Colon (tissue), 2 donors: ENCODE data around the gene RCOR2.
"Not testable (repeated sequence)": the region's sequence is repeated elsewhere in the genome, so short reads cannot be mapped to it uniquely, and the experiment has no call there.

Experiments
- FAIRE-seq: peaks from 2 replicates; lab custom pipeline; 2012; peaks lifted over from hg19 to GRCh38; lab: Jason Lieb, UNC
- donor health status: control.
- donor health status: control.

RCOR2 gene

GRCh38 chr11:63877658-63878241 is 39.2 kb downstream of the RCOR2 start:
- no peak for FAIRE-seq

GRCh38 chr11:63876616-63877015 is 40.3 kb downstream of the RCOR2 start:
- no peak for FAIRE-seq

GRCh38 chr11:63875506-63876065 is 41.4 kb downstream of the RCOR2 start:
- FAIRE-seq = no peak

GRCh38 chr11:63874511-63874910 is 42.5 kb downstream of the RCOR2 start:
- FAIRE-seq = no peak

GRCh38 chr11:63873311-63873710 is 43.7 kb downstream of the RCOR2 start:
- no peak for FAIRE-seq

GRCh38 chr11:63872800-63873197 is 44.2 kb downstream of the RCOR2 start:
- FAIRE-seq = no peak

- no peak for FAIRE-seq
Observed at GRCh38 chr11:63871962-63872799, 44.8 kb downstream of the RCOR2 start.

- no peak for FAIRE-seq
Observed at GRCh38 chr11:63870351-63871140, 46.4 kb downstream of the RCOR2 start.

- no peak for FAIRE-seq
Observed at GRCh38 chr11:63869683-63870082, 47.3 kb downstream of the RCOR2 start.

GRCh38 chr11:63869171-63869591 is 47.8 kb downstream of the RCOR2 start:
- FAIRE-seq = no peak

- no peak for FAIRE-seq
Observed at GRCh38 chr11:63868399-63869064, 48.4 kb downstream of the RCOR2 start.

GRCh38 chr11:63867511-63867910 is 49.5 kb downstream of the RCOR2 start:
- FAIRE-seq = no peak

GRCh38 chr11:63866211-63866610 is 50.8 kb downstream of the RCOR2 start:
- no peak for FAIRE-seq

GRCh38 chr11:63863620-63864019 is 53.3 kb downstream of the RCOR2 start:
- FAIRE-seq = not testable (repeated sequence)

- FAIRE-seq = no peak
Observed at GRCh38 chr11:63862923-63863322, 54.0 kb downstream of the RCOR2 start.
